A549 treated with AZD9567 at 1 μM for 4 hours (cell line): ENCODE results near the gene TRNT1. TPM values are rescaled to one million over a fixed set of nuclear protein-coding genes. Genes with fewer than 3 reads are reported as not detected.

Experiments used
- total RNA-seq: library from RNA; stranded (reverse); fragments of 200-300 nt; extraction: Qiagen RNA extraction; gene quantifications from 5 replicates; pipeline ENCODE4 v1.2.3, GENCODE V29; 2022; ENCODE audit not compliant: insufficient read depth

Gene TRNT1
- total RNA-seq = 25.3 to 33.5 TPM (median 31.5 TPM) in 5 replicates

DNA sequence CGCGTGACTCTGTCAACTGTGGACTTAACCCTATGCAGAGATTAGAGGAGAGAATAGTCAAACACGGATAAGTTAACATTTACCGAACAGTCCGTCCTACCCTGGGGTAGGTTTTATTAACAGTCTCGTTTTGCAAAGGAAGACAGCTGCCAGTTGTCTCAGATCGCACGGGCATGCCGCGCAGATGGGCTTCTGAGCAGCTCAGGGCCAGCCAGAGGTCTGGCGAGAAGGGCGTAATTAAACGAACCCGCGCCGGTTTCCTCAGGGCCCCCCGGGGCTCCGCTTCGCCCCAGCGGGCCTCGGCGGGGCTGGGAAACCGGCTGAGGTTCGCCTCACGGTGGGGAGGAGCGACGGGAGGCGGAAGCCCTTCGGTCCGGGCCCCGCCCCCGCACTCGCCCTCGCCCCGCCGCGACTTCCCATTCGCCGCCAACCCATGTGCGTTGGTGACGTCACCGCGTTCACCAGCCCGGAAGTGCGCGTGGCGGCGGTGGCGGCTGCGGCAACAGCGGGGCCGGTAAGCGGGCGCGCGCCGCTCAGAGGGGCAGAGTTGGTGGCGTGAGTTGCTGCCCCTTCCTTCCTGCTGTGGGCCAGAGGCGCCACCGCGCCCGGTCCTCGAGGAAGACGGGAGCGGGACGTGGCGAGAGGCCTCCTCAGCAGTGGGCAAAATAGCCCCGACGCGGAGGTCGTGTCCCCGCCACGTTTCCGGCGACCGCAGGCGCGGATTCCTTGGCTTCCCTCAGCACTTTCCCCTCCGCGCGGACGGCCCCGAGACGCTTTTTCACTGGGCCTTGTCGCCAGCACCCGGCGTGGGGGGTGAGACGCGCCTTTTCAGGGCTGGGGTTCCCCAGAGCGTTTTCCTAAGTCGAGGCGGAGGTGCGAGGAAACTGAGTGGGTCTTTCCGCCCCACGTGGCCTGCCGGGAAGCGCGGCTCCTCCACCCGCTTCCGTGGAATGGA, at the start of gene TRNT1:
Gene TRNT1, plus strand, starts transcription at position 464 of the 955 bp plus-strand sequence. CDS start 2,101 bp downstream, outside the sequence.

DNA sequence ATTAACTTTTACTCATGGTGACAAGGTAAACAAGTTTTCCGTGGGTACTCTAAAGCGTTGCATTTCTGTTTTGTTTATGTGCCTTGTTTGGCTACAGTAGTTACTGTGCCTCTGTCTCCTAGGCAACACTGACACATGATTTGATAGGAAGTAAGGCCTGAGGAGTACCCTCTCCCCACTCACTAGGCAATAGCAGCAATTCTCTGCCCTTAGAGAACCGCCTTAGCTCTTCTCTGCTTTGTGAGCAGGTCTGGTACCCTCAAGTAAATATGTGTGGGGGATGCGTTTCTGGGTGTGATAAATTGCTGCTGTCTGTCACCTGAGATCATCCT, 16.5 kb upstream of the TRNT1 start, which contains the start of gene IL5RA:
Gene IL5RA, minus strand, starts transcription at position 76 of the 332 bp plus-strand sequence. CDS start 5,390 bp downstream, outside the sequence.

DNA sequence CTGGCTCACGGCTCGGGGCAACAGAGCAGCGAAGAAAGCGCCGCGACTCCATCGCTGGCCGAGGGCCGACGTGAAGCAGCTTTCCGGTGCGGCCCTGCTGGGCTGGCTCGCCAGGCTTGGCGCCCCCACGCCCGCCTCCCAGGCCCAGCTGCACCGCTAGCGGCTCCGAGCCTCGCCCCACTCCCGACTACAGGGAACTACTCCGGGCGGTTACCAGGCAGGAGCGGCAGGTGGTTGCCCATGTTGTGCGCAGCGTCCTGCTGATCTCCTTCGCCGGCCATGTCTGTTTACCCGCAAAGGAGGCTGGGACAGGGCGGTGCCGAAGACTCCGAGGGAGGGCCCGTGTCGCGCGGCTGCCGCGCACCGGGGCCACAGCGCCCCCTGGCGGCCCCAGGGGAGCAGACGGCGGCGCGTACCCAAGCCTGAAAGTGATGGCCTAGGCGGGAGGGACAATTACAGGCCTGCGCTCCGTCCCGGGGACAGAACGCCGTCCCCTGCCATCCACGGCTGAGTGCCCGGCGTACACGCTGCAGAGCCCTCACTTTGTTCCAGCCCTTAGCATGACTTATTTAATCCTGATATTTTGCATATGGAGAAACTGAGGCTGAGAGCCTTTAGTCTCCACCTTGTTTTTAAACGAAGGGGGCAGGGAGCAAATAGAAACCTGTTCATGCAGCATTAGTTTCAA, 52.8 kb downstream of the TRNT1 start, which contains the start of gene CRBN:
Gene CRBN, minus strand, starts transcription at position 285 of the 688 bp plus-strand sequence. Its CDS starts 4 bp downstream, at position 281.

Other genes starting within 250 kb of the TRNT1 start
- not detected in 5 replicates for gene IL5RA, start 16.6 kb upstream of the TRNT1 start, total RNA-seq
- gene CRBN, start 52.8 kb downstream of the TRNT1 start, total RNA-seq = 22.7 to 40.4 TPM (median 26.4 TPM) in 5 replicates